ENCODE measurements around the gene C1orf216.

DNA sequence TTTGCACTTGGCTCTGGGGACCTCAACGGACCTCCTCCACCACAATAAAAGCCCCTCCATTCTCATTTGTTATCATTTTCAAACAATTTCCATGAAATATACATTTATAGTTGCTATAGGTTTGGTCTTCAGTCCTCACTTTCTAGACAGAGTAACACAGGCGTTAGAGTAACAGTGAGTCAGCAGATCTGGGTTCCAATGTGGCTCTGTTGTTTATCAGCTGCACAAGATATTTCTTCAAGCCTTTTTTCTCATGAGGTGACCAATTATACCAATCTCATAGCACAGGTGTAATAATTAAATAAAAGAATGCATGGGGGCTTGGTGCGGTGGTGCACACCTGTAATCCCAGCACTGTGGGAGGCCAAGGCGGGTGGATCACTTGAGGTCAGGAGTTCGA lies 44.6 kb downstream of the C1orf216 start:
- TF ChIP-seq, protein P1, sequence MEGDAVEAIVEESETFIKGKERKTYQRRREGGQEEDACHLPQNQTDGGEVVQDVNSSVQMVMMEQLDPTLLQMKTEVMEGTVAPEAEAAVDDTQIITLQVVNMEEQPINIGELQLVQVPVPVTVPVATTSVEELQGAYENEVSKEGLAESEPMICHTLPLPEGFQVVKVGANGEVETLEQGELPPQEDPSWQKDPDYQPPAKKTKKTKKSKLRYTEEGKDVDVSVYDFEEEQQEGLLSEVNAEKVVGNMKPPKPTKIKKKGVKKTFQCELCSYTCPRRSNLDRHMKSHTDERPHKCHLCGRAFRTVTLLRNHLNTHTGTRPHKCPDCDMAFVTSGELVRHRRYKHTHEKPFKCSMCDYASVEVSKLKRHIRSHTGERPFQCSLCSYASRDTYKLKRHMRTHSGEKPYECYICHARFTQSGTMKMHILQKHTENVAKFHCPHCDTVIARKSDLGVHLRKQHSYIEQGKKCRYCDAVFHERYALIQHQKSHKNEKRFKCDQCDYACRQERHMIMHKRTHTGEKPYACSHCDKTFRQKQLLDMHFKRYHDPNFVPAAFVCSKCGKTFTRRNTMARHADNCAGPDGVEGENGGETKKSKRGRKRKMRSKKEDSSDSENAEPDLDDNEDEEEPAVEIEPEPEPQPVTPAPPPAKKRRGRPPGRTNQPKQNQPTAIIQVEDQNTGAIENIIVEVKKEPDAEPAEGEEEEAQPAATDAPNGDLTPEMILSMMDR (conservative IDR thresholded peaks at IDR 0.05; ENCODE audit: low read depth, low read length) = no peak
- TF ChIP-seq EZH2 (IDR thresholded peaks at IDR 0.05; ENCODE audit: borderline replicate concordance, low read depth, low read length, poor library complexity, severe bottlenecking) = no peak

Data from A673 (cell line).